GM12801 (cell line): Measurements from ENCODE around the gene KCNH5.

Source experiments
- CTCF ChIP-seq: IDR thresholded peaks from one replicate; pipeline ENCODE4 v1.5.1; 2011; ENCODE audit warnings: control low read depth; ENCODE audit not compliant: insufficient read length; ENCODE audit errors: extremely low read depth

KCNH5 gene

GRCh38 chr14:63045234-63045611, at the start of gene KCNH5:
TSS of gene KCNH5 (minus strand) at chr14:63045458. CDS start at chr14:63045186, 272 bp downstream.
- no peak for TF ChIP-seq CTCF

GRCh38 chr14:63091394-63091996, 46.2 kb upstream of the KCNH5 start:
- TF ChIP-seq CTCF: no peak

- no peak for TF ChIP-seq CTCF
Observed at GRCh38 chr14:63088865-63089264, 43.6 kb upstream of the KCNH5 start.

- TF ChIP-seq CTCF: no peak
Observed at GRCh38 chr14:63078569-63078968, 33.3 kb upstream of the KCNH5 start.

GRCh38 chr14:63076488-63076887, 31.2 kb upstream of the KCNH5 start:
- TF ChIP-seq CTCF: no peak

- no peak for TF ChIP-seq CTCF
Observed at GRCh38 chr14:63055631-63056030, 10.4 kb upstream of the KCNH5 start.

- TF ChIP-seq CTCF: no peak
Observed at GRCh38 chr14:63051992-63052391, 6.7 kb upstream of the KCNH5 start.

GRCh38 chr14:63051301-63051700, 6.0 kb upstream of the KCNH5 start:
- TF ChIP-seq CTCF: no peak
